Aorta (tissue), 5 donors: ENCODE results near the gene SLC6A6. TPM values are rescaled to one million over a fixed set of nuclear protein-coding genes. Genes with fewer than 3 reads are reported as not detected.

Source experiments
- ATAC-seq: fragments of 200-7000 bp; cut with Tn5 transposase; one replicate; pipeline ENCODE4 v1.9.1; 2022; ENCODE audit warnings: moderate library complexity; ENCODE audit not compliant: low FRiP score
- DNase-seq, 2 donors: peaks; one replicate each; pipeline ENCODE4 v3.0.0-alpha.2; 2020
- H3K27ac ChIP-seq, 2 donors: one replicate each; pipeline ENCODE4 v1.5.1; 2013; ENCODE audit warnings: low read length in 2 of 2, mild to moderate bottlenecking in 2 of 2, moderate library complexity in 2 of 2, control low read depth in 1 of 2, inconsistent platforms in 1 of 2, low read depth in 1 of 2
- H3K27me3 ChIP-seq, 2 donors: one replicate each; pipeline ENCODE4 v1.6.1; 2013; ENCODE audit warnings: control low read depth in 1 of 2, low read length in 1 of 2, mild to moderate bottlenecking in 1 of 2, moderate library complexity in 1 of 2; ENCODE audit not compliant: insufficient read depth in 2 of 2, control insufficient read depth in 1 of 2
- H3K36me3 ChIP-seq, 2 donors: one replicate each; pipeline ENCODE4 v1.6.1; 2013; ENCODE audit warnings: control low read depth in 1 of 2, low read length in 1 of 2, mild to moderate bottlenecking in 1 of 2; ENCODE audit not compliant: insufficient read depth in 2 of 2, control insufficient read depth in 1 of 2
- H3K4me1 ChIP-seq, 2 donors: one replicate each; pipeline ENCODE4 v1.6.1; 2013; ENCODE audit warnings: low read length in 2 of 2, control low read depth in 1 of 2, mild to moderate bottlenecking in 1 of 2, moderate library complexity in 1 of 2; ENCODE audit not compliant: insufficient read depth in 2 of 2, control insufficient read depth in 1 of 2
- H3K4me3 ChIP-seq, 2 donors: one replicate each; pipeline ENCODE4 v1.5.1; 2013; ENCODE audit warnings: low read length in 2 of 2, control low read depth in 1 of 2, mild to moderate bottlenecking in 1 of 2
- H3K9me3 ChIP-seq: one replicate; pipeline ENCODE4 v1.6.1; 2013; ENCODE audit warnings: mild to moderate bottlenecking, low read length; ENCODE audit not compliant: control insufficient read depth
- WGBS, 2 donors: extraction: QIAGEN DNeasy Blood & Tissue Kit; methylation state at CpG; one replicate each; pipeline ENCODE4 v1.1.7; 2013; 5-methylcytosine and 5-hydroxymethylcytosine counted together
- intact Hi-C, 2 donors: fragments of 100-400 bp; cut with DNase I; formaldehyde crosslinking; loops; one replicate each; pipeline versions ENCODE4 v1.14.2 to v1.15.0; 2022
- polyA plus RNA-seq, 2 donors: library from polyadenylated mRNA; stranded (reverse); fragments of 200-250 nt; gene quantifications; one replicate each; pipeline ENCODE4 v1.2.3, GENCODE V29; 2013
- total RNA-seq, 2 donors: library from RNA; stranded (reverse); fragmentation: NEBNext Ultra II Directional; extraction: Animal tissue kit (Norgen Biotek cat#: 25700); gene quantifications; one replicate each; pipeline ENCODE4 v1.2.1, GENCODE V29; 2021
- donor health status: healthy with polysubstance abuse.
- donor health status: Bipolar disorder and iron deficiency.
- donor health status: DM: no; HTN: no; CAD: no.
- donor health status: DM: no; HTN: no; CAD: no.
- donor health status: DM: yes; HTN: yes; CAD: no.

Gene SLC6A6
- total and polyA plus RNA-seq, 4 donors = 5.3 to 62.2 (median 21.3) TPM

DNA sequence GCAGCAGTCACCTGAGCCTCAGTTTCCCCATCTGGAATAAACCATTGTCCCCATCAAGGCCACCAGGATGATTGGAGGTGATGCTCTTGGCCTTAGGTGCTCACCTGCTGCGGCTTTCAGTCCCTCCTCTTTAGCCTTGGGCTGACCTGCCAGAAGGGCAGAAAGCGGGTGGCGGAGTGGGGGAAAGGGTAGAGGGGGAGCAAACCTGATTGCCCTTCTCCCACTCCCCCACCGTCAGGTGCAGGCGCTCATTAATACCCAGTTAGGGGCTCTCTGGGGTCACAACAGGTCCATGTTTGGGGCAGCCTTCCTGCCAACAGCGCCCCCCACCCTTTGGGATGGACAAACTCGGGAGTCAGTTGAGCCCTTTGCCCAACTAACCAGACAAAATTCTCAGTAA is 87.2 kb downstream of the SLC6A6 start:
- no peaks in the 10 kb centered on the region for H3K9me3 ChIP-seq
- ATAC-seq (no peak), DNase-seq (peak; percentile 17 to 55)
- H3K4me1 ChIP-seq = peaks cover 0 to 4% of the 10 kb centered on the region in 2 donors
- H3K27me3 ChIP-seq = no peaks in the 10 kb centered on the region
- H3K4me3 ChIP-seq = no peak overlapping the region
- H3K27ac ChIP-seq = no peak overlapping the region
- 95 to 97% methylated on average over 7 of the region's 7 CpGs for WGBS, 2 donors
- peaks cover 0 to 2% of the 10 kb centered on the region in 2 donors for H3K36me3 ChIP-seq
- intact Hi-C loops = no loop called here

DNA sequence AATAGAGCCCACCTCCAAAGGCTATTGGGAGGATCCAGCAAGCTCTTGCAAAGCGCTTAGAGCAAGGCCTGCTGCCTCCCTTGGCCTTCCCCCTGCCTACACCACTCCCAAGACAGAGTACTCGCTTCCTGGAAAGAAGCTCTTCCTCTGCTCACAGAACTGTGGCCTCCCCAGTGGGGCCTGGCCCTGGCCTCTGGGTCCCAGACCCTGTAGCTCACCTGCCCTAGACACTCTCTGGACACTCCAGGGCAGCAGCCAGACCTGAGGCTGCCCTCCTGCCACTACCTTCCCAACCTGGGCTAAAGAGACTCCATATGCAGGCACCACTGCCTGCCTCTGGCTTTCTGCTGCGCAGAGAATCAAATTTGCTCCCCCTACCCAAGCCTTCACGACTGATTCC is 87.8 kb downstream of the SLC6A6 start:
- no peaks in the 10 kb centered on the region for H3K36me3 ChIP-seq
- H3K4me1 ChIP-seq = peaks cover 0 to 4% of the 10 kb centered on the region in 2 donors
- H3K4me3 ChIP-seq = no peak overlapping the region
- WGBS, 2 donors = 92 to 94% methylated on average over 4 of the region's 4 CpGs
- H3K9me3 ChIP-seq = no peaks in the 10 kb centered on the region
- intact Hi-C loops = no loop called here
- DNase-seq (peak; percentile 5 to 42), ATAC-seq (no peak)
- H3K27me3 ChIP-seq = no peaks in the 10 kb centered on the region
- no peak overlapping the region for H3K27ac ChIP-seq

DNA sequence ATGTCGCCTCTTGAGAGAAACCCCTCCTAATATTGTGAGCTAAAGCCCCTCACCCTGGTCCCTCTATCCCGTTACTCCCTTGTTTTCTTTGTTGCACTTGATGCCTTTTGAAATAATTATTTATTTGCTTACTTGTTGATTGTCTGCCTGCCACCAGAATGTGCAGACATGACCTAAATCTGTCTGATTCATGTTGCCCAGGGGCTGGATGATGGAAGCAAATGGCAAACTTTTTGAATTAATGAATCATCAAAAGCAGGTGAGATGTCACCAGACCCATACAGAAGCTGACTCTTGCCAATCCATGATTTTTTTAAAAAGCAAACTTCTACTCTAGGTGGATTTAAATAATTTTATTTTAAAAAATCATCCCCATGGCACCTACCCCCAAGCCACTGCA is 88.4 kb downstream of the SLC6A6 start:
- no peak overlapping the region for H3K4me3 ChIP-seq
- H3K36me3 ChIP-seq = no peaks in the 10 kb centered on the region
- H3K27ac ChIP-seq = no peak overlapping the region
- intact Hi-C loops = no loop called here
- no peak for DNase-seq
- H3K27me3 ChIP-seq = no peaks in the 10 kb centered on the region
- WGBS, 2 donors = 92 to 93% methylated on average over 2 of the region's 2 CpGs
- peaks cover 0 to 4% of the 10 kb centered on the region in 2 donors for H3K4me1 ChIP-seq
- ATAC-seq = no peak
- H3K9me3 ChIP-seq = no peaks in the 10 kb centered on the region

DNA sequence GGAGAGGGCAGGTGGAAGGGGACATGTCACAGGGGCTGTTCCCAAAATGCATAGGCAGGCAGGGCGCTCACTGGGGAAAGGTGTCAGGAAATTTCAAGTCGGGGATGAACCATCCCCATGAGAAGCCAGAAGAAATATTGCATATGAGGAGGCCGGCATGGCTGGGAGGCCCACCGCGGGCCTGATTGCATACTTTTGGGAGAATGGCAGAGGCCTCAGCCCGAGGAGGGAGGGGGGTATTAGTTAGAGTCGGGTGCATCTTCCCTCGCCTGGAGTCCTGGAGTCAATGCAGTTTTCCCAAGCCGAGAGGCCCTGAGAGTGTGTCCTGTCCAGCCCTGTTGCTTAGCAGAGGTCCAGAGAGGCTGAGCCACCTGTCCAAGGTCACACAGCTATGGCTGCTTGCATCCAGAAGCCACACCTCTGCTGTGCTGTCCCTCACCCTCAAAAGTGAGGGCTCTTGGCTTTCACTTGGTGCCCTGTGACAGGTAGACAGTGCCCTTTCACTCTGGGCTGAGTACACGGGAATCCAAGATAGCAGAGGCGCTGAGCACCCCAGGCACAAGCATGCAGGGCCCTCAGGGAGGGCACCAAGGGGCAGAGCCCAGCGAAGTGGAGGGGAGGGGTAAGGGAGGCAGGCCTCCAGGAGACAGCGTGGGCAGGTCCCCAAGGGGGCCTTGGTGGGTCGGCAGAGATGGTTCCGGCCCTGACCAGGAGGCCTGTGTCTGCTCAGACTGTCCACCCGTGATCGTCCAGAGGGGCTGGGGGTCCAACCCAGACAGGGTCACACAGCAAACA is 89.2 kb downstream of the SLC6A6 start:
- WGBS, 2 donors = 90 to 92% methylated on average over 17 of the region's 17 CpGs
- no peaks in the 10 kb centered on the region for H3K9me3 ChIP-seq
- DNase-seq (peak; percentile 31 to 63), ATAC-seq (no peak)
- intact Hi-C loops = no loop called here
- H3K27me3 ChIP-seq = no peaks in the 10 kb centered on the region
- H3K4me1 ChIP-seq = peaks cover 0 to 4% of the 10 kb centered on the region in 2 donors
- H3K27ac ChIP-seq = no peak overlapping the region
- H3K4me3 ChIP-seq = no peak overlapping the region
- H3K36me3 ChIP-seq = no peaks in the 10 kb centered on the region

DNA sequence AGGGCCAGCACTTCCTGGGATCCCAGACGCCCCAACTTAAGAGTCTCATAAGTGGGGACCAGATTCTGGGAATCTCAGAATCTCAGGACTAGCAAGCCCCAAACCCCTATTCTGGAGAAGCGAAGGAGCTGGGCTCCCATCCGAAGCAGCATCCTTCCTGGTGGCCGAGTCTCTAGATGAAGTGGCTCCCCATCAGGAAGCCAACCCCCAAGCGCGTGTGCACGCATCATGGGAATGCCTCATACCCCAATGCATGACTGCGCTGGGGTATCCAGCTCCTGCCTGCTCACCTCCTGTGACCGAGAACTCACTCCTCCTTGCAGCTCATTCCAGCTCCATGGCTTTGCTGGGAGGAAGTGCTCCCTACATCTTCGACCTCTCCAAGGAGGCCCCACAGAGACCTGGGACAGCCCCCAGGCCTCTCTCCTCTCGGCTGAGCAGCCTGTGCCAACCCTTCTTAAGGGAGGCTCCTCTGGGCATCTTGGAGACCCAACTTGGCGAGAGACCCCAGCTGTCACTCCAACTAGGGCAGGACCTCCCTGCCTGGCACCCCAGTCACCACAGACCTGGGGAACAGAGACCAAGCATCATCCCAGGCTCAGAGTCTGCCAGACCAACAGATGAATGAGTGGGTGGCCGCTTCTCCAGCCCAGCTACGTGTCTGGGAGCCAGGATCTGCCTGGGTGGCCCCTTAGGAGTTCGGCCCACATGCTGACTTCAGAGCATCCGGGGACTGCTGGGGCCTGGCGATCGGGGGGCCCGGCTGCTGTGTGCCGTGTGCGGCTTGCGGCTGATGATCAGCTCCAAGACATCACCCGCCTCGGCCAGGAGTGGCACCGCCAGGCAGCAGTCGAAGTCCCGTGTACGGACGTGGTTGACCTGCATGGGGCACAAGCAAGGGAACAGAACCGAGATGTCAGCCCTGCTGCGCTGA is 90.8 kb downstream of the SLC6A6 start:
- intact Hi-C loops = no loop called here
- peak; percentile 41 to 70 for DNase-seq
- Histone ChIP-seq H3K27ac (no peak overlapping the region), H3K27me3 (no peaks in the 10 kb centered on the region), H3K4me3 (no peak overlapping the region), H3K4me1 (peaks cover 0 to 4% of the 10 kb centered on the region in 2 donors), H3K9me3 (no peaks in the 10 kb centered on the region), H3K36me3 (no peaks in the 10 kb centered on the region)
- ATAC-seq = no peak
- WGBS, 2 donors = 86 to 92% methylated on average over 29 to 31 of the region's 31 CpGs

DNA sequence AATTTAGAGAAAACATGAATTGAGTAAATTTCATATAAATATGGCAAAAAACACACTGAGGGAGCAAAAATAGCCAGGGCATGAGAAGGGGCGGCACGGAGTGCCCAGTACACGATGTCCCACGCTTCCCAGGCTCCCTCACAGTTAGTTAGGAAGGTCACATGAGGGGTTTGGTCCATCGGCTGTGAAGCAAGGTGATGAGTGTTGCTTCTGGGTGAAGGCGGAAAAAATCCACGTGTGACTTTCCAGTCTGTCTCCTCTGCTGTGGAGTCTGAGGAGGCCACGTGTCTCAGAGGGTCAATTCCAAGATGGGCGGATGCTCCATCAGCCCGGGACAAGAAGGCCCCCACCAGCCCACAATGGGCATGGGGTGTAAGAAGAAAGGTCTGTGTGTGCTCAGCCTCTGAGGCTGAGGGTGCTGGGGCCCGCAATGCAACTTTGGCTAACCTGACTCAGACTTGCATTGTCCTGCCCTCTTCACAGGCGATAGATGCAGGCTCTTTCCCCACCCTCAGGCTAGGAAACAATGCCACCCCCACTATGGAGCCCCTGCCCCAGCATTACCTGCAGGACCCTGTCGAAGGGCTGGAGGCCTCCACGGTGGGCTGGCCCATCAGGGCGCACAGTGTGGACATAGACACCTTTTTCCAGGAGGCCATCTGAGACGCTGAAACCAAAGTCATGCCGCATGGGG is 92.0 kb downstream of the SLC6A6 start:
- H3K27me3 ChIP-seq = no peaks in the 10 kb centered on the region
- H3K4me1 ChIP-seq = no peaks in the 10 kb centered on the region
- DNase-seq (peak; percentile 12 to 46), ATAC-seq (no peak)
- WGBS, 2 donors = 92 to 93% methylated on average over 17 of the region's 17 CpGs
- H3K27ac ChIP-seq = no peak overlapping the region
- no peaks in the 10 kb centered on the region for H3K9me3 ChIP-seq
- H3K36me3 ChIP-seq = no peaks in the 10 kb centered on the region
- intact Hi-C loops = no loop called here
- H3K4me3 ChIP-seq = no peak overlapping the region

DNA sequence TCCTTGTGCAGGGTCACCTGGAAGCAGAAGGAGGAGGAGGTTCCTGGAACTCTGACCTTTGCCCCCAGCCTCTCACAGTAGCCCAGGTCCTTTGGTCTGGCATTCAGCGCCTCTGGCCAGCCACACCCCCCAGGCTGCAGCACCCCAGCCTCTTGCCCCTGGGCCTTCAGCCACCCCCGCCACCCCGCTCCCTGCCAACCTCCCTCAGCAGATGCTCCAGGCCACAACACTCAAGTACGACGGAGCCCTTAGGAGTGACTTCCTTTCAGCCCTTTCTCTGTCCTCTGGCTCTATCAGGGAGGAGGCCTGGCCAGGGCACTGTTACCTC is 92.5 kb downstream of the SLC6A6 start:
- Histone ChIP-seq H3K36me3 (no peaks in the 10 kb centered on the region), H3K27me3 (no peaks in the 10 kb centered on the region), H3K27ac (no peak overlapping the region), H3K9me3 (no peaks in the 10 kb centered on the region), H3K4me1 (no peaks in the 10 kb centered on the region), H3K4me3 (no peak overlapping the region)
- WGBS, 2 donors = 89 to 91% methylated on average over 5 of the region's 5 CpGs
- ATAC-seq (no peak), DNase-seq (peak; percentile 35 to 51)
- intact Hi-C loops = no loop called here

DNA sequence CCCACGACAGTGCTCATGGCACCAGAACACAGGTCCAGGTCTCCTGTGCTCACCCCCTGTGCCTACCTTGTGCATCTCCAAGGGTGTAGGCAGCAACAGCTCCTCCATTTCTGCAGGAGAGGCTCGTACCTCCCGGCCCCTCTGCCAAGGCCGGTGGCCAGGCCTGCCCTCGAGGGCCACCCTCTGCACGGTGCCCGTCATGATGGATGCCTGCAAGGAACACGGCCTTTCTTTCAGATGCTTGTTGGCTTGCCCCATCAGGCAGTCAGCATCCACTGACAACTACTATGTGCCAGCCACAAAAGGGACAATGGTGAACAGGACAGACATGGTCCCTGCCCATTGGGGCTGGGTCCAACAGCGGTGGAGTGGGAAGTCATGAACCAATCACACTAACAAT is 93.9 kb downstream of the SLC6A6 start:
- 94 to 96% methylated on average over 9 of the region's 9 CpGs for WGBS, 2 donors

More for the DNA sequence above, 93.9 kb downstream of the SLC6A6 start:
- no peaks in the 10 kb centered on the region for H3K36me3 ChIP-seq
- no peak overlapping the region for H3K4me3 ChIP-seq
- H3K9me3 ChIP-seq = no peaks in the 10 kb centered on the region
- no peaks in the 10 kb centered on the region for H3K4me1 ChIP-seq
- intact Hi-C loops = no loop called here
- ATAC-seq (no peak), DNase-seq (peak in 1 of 2 donors; percentile 44)
- no peak overlapping the region for H3K27ac ChIP-seq
- H3K27me3 ChIP-seq = no peaks in the 10 kb centered on the region
